A549 (cell line): ENCODE measurements around the gene LEFTY1.

Source experiments
- CEBPB ChIP-seq, 2 experiments: fragments of >200 bp in 1 of 2; sonication (Bioruptor Twin) in 1 of 2; formaldehyde crosslinking in 1 of 2; IDR thresholded peaks; 2 replicates each; pipeline ENCODE4 v1.6.1; 2012 to 2016
- CTCF ChIP-seq: fragments of >200 bp; sonication (Bioruptor Twin); formaldehyde crosslinking; IDR thresholded peaks from 3 replicates; pipeline ENCODE4 v1.5.1; 2016
- KDM1A ChIP-seq: fragments of 200-600 bp; sonication (generic); IDR thresholded peaks from 2 replicates; pipeline ENCODE4 v1.6.1; 2016; ENCODE audit warnings: low read depth, mild to moderate bottlenecking
- MAFK ChIP-seq: fragments of 450-650 bp; IDR thresholded peaks from 2 replicates; pipeline ENCODE4 v1.6.1; 2014; ENCODE audit not compliant: partially characterized antibody
- NFE2L2 ChIP-seq: fragments of 150-350 bp; conservative IDR thresholded peaks from 2 replicates; pipeline ENCODE4 v1.6.1; 2014; ENCODE audit warnings: low read length
- POLR2A ChIP-seq: IDR thresholded peaks from 2 replicates; pipeline ENCODE4 v1.6.1; 2012; ENCODE audit warnings: mild to moderate bottlenecking, low read length
- RFX5 ChIP-seq: fragments of 450-650 bp; IDR thresholded peaks from 2 replicates; pipeline ENCODE4 v1.7.1; 2014; ENCODE audit warnings: antibody characterized with exemption, mild to moderate bottlenecking, moderate library complexity
- SMC3 ChIP-seq: fragments of >200 bp; sonication (Bioruptor Twin); formaldehyde crosslinking; IDR thresholded peaks from 3 replicates; pipeline ENCODE4 v1.6.1; 2018; ENCODE audit warnings: inconsistent platforms
- USF2 ChIP-seq: fragments of 450-650 bp; IDR thresholded peaks from 2 replicates; pipeline ENCODE4 v1.6.1; 2014; ENCODE audit warnings: antibody characterized with exemption
- ZC3H11A ChIP-seq: fragments of 450-650 bp; IDR thresholded peaks from 2 replicates; pipeline ENCODE4 v1.6.1; 2014; ENCODE audit warnings: antibody characterized with exemption, mild to moderate bottlenecking
- TF ChIP-seq, protein P1 (sequence below): fragments of 200-600 bp; sonication (generic); IDR thresholded peaks from 2 replicates; pipeline ENCODE4 v1.6.1; 2016; ENCODE audit warnings: antibody characterized with exemption, mild to moderate bottlenecking, moderate library complexity

DNA sequence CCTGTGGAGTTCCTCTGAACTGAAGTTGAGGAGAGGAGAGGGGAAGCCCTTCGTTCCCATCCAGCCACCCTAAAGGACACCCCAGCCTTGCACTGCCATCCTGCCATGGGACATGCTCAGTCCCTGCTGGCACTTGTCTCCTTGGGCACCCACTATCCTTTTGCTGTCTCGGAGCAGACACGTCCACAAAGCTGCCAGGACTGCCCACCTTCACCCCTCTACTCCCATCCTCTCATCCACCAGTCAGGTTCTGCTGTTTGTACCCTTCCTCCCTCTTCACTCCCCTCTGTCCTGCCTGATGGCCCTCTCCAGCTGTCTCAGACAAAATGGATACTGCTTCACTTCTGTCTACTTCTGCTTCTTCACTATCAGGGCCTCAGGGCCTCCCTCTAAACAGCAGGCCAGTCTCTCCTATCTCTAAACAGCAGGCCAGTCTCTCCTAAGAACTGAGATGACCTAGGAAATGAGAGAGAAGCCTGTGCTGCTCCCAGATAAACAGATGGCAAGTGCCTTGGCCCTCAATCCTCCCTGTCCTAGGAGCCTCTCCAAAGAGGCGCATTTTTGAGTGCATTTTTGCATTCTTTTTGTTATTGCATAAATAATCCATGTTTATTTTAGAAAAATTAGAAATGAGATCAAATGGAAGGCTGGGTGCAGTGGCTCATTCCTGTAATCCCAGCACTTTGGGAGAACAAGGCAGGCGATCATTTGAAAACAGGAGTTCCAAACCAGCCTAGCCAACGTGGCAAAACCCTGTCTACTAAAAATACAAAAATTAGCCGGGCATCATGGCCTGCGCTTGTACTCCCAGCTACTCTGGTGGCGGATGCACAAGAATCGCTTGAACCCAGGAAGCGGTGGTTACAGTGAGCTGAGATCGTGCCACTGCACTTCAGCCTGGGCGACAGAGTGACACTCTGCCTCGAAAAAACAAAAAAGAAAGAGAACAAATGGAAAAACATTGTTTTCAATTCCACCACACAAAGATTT is 39.5 kb upstream of the LEFTY1 start:
- TF ChIP-seq POLR2A, result no peak
- TF ChIP-seq CTCF, result no peak
- TF ChIP-seq SMC3, result no peak
- no peak for TF ChIP-seq USF2
- TF ChIP-seq MAFK, result no peak
- no peak for TF ChIP-seq ZC3H11A
- TF ChIP-seq CEBPB (IDR thresholded peaks at IDR 0.05), result no peak
- TF ChIP-seq, protein P1, sequence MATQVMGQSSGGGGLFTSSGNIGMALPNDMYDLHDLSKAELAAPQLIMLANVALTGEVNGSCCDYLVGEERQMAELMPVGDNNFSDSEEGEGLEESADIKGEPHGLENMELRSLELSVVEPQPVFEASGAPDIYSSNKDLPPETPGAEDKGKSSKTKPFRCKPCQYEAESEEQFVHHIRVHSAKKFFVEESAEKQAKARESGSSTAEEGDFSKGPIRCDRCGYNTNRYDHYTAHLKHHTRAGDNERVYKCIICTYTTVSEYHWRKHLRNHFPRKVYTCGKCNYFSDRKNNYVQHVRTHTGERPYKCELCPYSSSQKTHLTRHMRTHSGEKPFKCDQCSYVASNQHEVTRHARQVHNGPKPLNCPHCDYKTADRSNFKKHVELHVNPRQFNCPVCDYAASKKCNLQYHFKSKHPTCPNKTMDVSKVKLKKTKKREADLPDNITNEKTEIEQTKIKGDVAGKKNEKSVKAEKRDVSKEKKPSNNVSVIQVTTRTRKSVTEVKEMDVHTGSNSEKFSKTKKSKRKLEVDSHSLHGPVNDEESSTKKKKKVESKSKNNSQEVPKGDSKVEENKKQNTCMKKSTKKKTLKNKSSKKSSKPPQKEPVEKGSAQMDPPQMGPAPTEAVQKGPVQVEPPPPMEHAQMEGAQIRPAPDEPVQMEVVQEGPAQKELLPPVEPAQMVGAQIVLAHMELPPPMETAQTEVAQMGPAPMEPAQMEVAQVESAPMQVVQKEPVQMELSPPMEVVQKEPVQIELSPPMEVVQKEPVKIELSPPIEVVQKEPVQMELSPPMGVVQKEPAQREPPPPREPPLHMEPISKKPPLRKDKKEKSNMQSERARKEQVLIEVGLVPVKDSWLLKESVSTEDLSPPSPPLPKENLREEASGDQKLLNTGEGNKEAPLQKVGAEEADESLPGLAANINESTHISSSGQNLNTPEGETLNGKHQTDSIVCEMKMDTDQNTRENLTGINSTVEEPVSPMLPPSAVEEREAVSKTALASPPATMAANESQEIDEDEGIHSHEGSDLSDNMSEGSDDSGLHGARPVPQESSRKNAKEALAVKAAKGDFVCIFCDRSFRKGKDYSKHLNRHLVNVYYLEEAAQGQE, result no peak
- TF ChIP-seq NFE2L2, result no peak
- TF ChIP-seq RFX5, result no peak
- TF ChIP-seq KDM1A, result no peak
